NCI-H226 (cell line): ENCODE data around the gene SUB1.
"Not testable (repeated sequence)": the region's sequence is repeated elsewhere in the genome, so short reads cannot be mapped to it uniquely, and the experiment has no call there.

Experiments
- DNase-seq: peaks from one replicate; pipeline ENCODE4 v3.0.0-alpha.2; 2015

SUB1 gene

DNA sequence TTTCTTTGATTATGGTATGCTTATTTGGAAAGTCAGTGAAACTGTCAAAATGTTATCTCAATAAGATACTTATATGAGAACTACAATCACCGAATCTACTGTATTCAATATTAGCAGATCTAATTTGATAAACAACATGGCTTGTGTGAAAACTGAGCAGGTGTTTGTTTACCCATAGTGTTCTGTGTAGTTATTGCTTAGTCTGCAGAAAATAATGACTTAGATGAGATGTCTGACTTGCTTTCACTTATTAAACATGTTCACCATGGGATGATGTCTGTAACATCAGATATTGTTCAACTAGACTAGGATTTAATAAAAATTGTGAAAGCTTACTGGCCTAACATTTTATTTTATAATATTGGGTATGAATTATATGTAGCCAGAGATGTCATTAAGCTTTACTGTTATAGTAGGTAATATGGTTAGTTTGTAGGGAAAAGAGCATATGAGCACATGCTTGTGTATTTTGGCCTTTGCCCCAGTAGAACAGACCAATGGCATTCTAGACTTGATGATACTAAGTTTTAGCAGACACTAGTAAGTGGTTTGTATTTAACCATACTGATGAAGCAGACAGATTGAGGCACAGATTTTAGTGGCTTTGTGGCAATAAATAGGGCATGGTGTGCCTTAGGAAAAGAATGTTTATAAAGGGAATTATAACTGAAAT lies 16.4 kb downstream of the SUB1 start:
- no peak for DNase-seq

DNA sequence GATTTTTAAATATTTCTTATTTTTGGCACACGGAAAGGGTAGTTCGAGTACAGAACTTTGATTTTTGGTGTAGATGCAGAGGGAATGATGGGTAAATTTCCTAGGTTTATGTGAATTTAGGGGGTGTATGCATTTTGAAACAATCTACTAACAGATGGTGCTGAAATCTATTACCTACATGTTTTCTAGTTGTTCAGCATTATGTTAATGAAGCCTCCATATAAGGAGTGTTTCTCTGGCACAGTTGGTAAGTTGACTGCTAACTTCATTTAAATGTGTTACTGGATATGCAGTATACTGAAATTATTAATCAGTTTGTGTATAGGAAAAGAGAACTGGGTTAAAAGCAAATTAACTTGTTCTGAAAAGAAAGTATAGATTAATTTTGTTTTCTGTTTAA lies 17.5 kb downstream of the SUB1 start:
- no peak for DNase-seq

GRCh38 chr5:32604800-32605765 lies 19.7 kb downstream of the SUB1 start:
- DNase-seq = no peak

DNA sequence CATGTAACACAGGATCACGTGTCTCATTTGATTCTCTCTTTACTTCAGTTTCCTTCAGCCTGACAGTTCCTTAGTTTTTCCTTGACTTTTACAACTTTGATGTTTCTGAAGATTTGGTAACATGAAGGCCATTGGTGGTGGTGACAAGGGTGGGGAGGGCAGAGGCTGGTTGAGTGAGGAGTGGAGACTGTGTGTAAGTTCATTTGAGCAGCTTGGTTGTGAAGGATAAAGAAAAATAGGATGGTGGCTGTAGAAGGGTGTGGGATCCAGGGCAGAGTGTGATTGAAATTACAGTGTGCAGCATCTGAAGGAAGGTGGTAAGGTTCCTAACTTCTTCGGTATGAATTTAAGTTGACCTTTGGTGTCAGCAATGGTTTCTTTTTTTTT lies 20.4 kb downstream of the SUB1 start:
- DNase-seq = no peak

- no peak for DNase-seq
Observed at GRCh38 chr5:32612134-32612888, 27.0 kb downstream of the SUB1 start.

GRCh38 chr5:32613050-32613672 lies 27.8 kb downstream of the SUB1 start:
- DNase-seq = peak; percentile 51

DNA sequence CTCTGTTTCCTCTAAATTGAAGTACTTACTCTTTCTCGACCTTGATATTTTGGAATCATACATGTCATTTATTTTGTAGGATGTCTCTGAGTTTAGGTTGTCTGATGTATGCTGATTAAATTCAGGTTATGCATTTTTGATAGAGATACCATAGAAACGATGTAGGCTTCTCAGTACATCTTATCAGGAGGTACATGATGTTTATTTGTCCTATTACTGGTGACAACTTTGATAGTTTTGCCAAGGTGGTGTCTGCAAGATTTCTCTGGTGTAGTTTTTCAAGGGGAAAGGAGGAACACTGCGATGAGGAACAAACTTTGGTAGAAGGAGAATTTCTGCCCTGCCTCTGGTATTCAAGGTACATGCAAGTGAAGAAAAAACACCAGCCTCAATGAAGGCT lies 29.9 kb downstream of the SUB1 start:
- DNase-seq = no peak

GRCh38 chr5:32618962-32619361 lies 33.6 kb downstream of the SUB1 start:
- DNase-seq = no peak

DNA sequence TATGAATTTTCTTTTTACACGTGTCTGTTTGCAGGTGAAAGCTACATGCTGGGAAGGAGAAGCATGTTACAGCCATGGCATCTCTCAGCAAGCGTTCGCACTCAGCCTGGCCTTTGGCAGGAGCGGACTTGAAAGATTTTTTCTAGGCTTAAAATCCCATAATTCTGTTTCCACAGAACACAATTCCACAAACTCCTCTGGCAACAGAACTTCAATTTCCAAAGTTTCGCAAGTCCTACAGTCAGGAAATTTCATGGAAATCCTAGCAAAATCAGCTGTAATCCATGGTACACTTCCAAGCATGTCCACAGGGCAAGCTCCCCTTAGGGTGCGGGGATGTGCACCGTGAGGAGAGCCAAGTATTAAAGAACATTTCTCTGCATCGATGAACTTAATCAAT lies 35.9 kb downstream of the SUB1 start:
- DNase-seq = no peak

- no peak for DNase-seq
Observed at GRCh38 chr5:32625106-32625505, 39.7 kb downstream of the SUB1 start.

GRCh38 chr5:32625547-32625946 lies 40.2 kb downstream of the SUB1 start:
- DNase-seq = no peak

DNA sequence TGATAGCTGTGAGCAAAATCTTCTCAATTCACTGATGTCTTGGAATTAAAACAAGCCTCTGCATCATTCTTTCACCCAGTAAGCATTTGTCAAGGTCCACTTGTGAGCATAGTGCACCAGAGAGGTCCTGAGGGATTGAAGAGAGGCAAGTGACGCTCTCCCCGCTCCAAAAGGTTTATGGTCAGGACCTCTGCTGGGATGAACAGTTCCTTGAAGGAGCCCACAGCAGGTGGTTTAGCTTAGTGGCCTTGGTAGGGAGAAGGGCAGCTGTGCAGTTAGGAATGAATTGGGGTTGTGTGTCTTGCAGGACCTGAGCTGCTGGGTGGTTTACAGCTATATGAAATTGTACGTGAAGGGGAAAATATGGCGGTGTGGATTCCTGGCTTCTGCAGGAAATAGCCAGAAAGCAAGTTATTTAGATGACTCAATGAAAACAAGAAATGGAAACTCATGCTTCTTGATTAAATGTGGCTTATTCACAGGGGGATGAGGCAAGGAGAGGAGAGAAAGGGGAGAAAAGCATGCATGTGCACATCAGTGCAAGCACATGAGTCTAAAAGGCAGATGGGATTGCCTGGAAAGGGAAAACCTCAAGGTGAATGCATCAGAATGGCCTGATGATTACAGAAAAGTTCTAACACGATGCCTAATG lies 42.0 kb downstream of the SUB1 start:
- DNase-seq = no peak

DNA sequence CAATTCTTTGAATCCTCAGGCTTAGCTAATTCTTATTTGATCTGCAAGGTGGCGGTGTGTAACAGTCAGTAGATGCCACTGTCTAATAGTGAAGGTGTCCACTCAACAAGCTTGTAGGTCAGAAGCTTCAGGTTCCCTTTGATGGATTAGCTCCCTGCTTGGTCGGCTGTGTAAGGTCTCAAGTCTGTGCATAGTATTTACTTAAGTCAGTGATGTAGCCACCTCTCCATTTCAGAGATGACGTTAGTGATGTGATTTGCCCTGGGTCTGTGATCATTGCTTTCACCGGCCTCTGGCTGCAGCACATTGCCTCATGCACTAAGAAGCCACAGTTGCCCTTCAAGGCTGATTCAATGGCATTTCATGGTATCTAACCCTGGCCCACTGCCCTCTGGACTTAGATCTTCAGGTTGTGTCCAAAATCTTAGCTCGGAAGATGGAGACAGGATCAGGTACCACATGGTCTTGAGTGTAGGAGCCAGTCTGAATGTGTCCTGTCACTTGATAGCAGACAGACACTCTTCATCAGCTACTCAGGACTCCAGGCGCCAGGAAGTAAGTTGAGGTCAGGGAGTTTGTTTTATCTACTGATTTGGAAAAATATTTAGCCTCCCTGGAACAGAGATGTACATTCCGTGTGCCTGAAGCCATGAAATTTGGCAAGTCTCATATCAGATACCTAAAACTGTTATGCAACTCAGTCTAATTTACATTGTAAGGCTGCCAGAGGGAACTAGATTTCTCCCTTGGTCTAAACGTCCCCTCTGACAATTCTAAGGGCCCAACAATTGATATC lies 42.9 kb downstream of the SUB1 start:
- DNase-seq = peak; percentile 86

DNA sequence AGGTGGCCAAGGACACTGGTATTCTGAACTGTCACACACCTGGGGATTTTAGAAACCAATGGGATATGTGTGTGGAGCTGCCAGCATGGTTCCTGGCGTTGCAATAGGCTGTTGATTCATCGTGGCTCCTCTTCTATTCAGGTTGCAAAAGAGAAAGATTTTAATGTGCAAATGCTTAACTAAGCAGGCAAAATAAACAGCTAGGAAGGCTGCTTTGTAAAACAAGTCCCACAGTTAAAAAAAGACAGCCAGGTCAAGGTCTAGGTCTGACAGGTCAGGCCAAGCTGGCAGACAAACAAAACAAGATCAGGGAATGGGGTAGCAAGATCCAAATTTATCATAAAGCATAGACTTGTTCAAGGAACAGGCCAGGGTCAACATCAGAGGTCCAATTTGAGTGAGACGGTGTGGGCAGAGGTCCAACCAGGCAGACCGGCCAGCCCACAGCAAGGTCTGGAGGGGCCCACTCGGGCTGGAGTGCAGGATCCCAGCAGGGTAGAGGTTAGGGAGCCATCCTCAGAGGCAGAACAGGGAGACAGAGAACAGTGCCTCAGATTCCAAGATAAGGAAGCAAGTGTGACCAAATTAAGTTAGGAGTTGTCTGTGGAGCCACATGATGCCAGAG lies 45.6 kb downstream of the SUB1 start:
- DNase-seq = no peak

DNA sequence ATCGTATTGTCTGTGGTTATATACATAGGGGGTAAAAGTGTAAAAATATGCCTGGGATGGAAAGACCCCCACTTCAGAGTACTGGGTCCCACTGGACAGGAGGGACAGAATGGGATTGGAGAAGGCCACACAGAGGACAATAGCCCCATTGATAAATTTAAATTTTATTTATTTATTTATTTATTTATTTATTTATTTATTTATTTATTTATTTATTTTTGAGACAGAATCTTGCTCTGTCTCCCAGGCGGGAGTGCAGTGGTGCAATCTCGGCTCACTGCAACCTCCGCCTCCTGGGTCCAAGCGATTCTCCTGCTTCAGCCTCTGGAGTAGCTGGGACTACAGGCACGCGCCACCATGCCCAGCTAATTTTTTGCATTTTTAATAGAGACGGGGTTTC lies 47.7 kb downstream of the SUB1 start:
- not testable (repeated sequence) for DNase-seq

GRCh38 chr5:32638309-32638708 lies 53.0 kb downstream of the SUB1 start:
- no peak for DNase-seq

DNA sequence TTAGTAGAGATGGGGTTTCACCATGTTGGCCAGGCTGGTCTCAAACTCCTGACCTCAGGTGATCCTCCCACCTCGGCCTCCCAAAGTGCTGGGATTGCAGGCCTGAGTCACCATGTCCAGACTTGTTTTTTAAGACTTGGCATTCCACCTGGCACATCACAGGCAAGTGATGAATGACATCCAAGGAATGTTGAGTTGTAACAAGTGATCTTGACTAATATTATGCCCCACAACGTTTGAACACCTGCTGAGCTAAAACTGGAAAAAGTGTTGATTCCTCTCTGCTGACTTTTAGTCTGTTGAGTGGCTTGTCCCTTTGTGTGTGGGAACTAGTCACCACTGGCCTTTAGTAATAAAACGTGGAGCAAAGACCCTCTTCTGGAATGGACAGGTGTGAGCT lies 54.6 kb downstream of the SUB1 start:
- peak; percentile 78 for DNase-seq

GRCh38 chr5:32642276-32643002 lies 57.1 kb downstream of the SUB1 start:
- peak; percentile 88 for DNase-seq

- no peak for DNase-seq
Observed at GRCh38 chr5:32645246-32645645, 59.9 kb downstream of the SUB1 start.
